H1 (cell line): Measurements from ENCODE around the gene GFPT1. TPM values are rescaled to one million over a fixed set of nuclear protein-coding genes. Genes with fewer than 3 reads are reported as not detected.

Experiments used
- CTCF ChIA-PET: fragments of 300-600 bp; sonication (Branson Sonifier 250); formaldehyde crosslinking; loops from one replicate; lab custom pipeline; 2021; ENCODE audit not compliant: partially characterized antibody; lab: Charles Lee
- POLR2A ChIA-PET: fragments of 300-600 bp; sonication (Branson Sonifier 250); formaldehyde crosslinking; loops from one replicate; lab custom pipeline; 2021; ENCODE audit warnings: inconsistent platforms; ENCODE audit not compliant: partially characterized antibody; lab: Charles Lee
- DNase-seq, 2 experiments: peaks; one replicate each; pipeline versions ENCODE4 v3.0.0 to v3.0.0-alpha.2; 2010 to 2022; ENCODE audit warnings: low spot score in 2 of 2, low read depth in 1 of 2, mixed read lengths in 1 of 2
- FAIRE-seq: peaks from 2 replicates; lab custom pipeline; 2011; peaks lifted over from hg19 to GRCh38; lab: Jason Lieb, UNC
- H2AFZ ChIP-seq: 2 replicates; pipeline ENCODE4 v1.8.1; 2012; ENCODE audit warnings: low read length, inconsistent platforms
- H2AK5ac ChIP-seq: 2 replicates; pipeline ENCODE4 v1.6.1; 2013; ENCODE audit warnings: low read depth, low read length
- H2BK120ac ChIP-seq: replicated peaks from 2 replicates; pipeline ENCODE3; 2013; ENCODE audit warnings: low read depth, low read length, inconsistent platforms
- H2BK12ac ChIP-seq: 2 replicates; pipeline ENCODE4 v1.6.1; 2013; ENCODE audit warnings: low read depth, low read length
- H2BK15ac ChIP-seq: 2 replicates; pipeline ENCODE4 v1.6.1; 2013; ENCODE audit warnings: low read length
- H2BK20ac ChIP-seq: 2 replicates; pipeline ENCODE4 v1.6.1; 2013; ENCODE audit warnings: low read length
- H2BK5ac ChIP-seq: 2 replicates; pipeline ENCODE4 v1.6.1; 2013; ENCODE audit warnings: low read depth, low read length
- H3K14ac ChIP-seq: 2 replicates; pipeline ENCODE4 v1.6.1; 2013; ENCODE audit warnings: inconsistent platforms; ENCODE audit not compliant: insufficient read length
- H3K18ac ChIP-seq: 2 replicates; pipeline ENCODE4 v1.6.1; 2013; ENCODE audit warnings: low read length; ENCODE audit errors: extremely low read depth
- H3K23ac ChIP-seq: 2 replicates; pipeline ENCODE4 v1.6.1; 2013; ENCODE audit warnings: inconsistent platforms; ENCODE audit not compliant: insufficient read length
- H3K23me2 ChIP-seq: 2 replicates; pipeline ENCODE4 v1.6.1; 2013; ENCODE audit warnings: low read depth, low read length
- H3K27ac ChIP-seq: 2 replicates; pipeline ENCODE4 v1.6.1; 2011; ENCODE audit warnings: low read depth, low read length, inconsistent platforms
- H3K27me3 ChIP-seq, 4 experiments: replicated peaks in 1 of 4; 1 replicate in 1 of 4; 2 replicates in 3 of 4; pipeline versions ENCODE4 v1.6.1 to v1.8.1; 2011 to 2013; ENCODE audit warnings: low read length in 3 of 4, mild to moderate bottlenecking in 3 of 4, inconsistent platforms in 2 of 4, mixed read lengths in 2 of 4, moderate library complexity in 1 of 4; ENCODE audit not compliant: control insufficient read depth in 3 of 4, insufficient read depth in 3 of 4; ENCODE audit errors: extremely low read depth in 1 of 4
- H3K36me3 ChIP-seq, 4 experiments: 2 replicates each; pipeline versions ENCODE4 v1.6.1 to v1.8.1; 2011 to 2013; ENCODE audit warnings: mild to moderate bottlenecking in 4 of 4, low read length in 3 of 4, moderate library complexity in 2 of 4, control low read depth in 1 of 4, inconsistent platforms in 1 of 4; ENCODE audit not compliant: insufficient read depth in 4 of 4, control insufficient read depth in 2 of 4
- H3K4ac ChIP-seq: replicated peaks from 2 replicates; pipeline ENCODE3; 2013; ENCODE audit warnings: low read length, low read depth, mixed read lengths, inconsistent platforms; ENCODE audit not compliant: insufficient read length
- H3K4me1 ChIP-seq, 4 experiments: replicated peaks in 1 of 4; 1 replicate in 1 of 4; 2 replicates in 3 of 4; pipeline versions ENCODE4 v1.6.1 to v1.8.1; 2011 to 2013; ENCODE audit warnings: low read length in 3 of 4, inconsistent platforms in 2 of 4, mixed read lengths in 1 of 4; ENCODE audit not compliant: insufficient read depth in 4 of 4, control insufficient read depth in 3 of 4
- H3K4me2 ChIP-seq, 2 experiments: 2 replicates each; pipeline versions ENCODE4 v1.6.1 to v1.8.1; 2011 to 2013; ENCODE audit warnings: low read depth in 2 of 2, low read length in 2 of 2, control low read depth in 1 of 2, inconsistent platforms in 1 of 2, mild to moderate bottlenecking in 1 of 2; ENCODE audit not compliant: insufficient read depth in 1 of 2
- H3K4me3 ChIP-seq, 4 experiments: fragments of 200-600, 300-600 bp in 1 of 4; sonication (generic), shearing (Covaris generic), sonication (Bioruptor Twin) in 1 of 4; 2 replicates each; pipeline versions ENCODE4 v1.5.1 to v1.8.1; 2011 to 2016; ENCODE audit warnings: low read length in 4 of 4, low read depth in 3 of 4, control low read depth in 2 of 4, inconsistent platforms in 2 of 4, mild to moderate bottlenecking in 2 of 4, mixed read lengths in 1 of 4, moderate library complexity in 1 of 4; ENCODE audit not compliant: insufficient read depth in 2 of 4; ENCODE audit errors: extremely low read depth in 1 of 4
- H3K56ac ChIP-seq: replicated peaks from 2 replicates; pipeline ENCODE3; 2013; ENCODE audit warnings: low read depth, mild to moderate bottlenecking, mixed read lengths, low read length, inconsistent platforms; ENCODE audit not compliant: insufficient read length
- H3K79me1 ChIP-seq: 2 replicates; pipeline ENCODE4 v1.6.1; 2013; ENCODE audit warnings: low read depth, low read length, control low read depth
- H3K79me2 ChIP-seq, 2 experiments: 2 replicates each; pipeline versions ENCODE4 v1.6.1 to v1.8.1; 2012 to 2013; ENCODE audit warnings: low read length in 2 of 2, mild to moderate bottlenecking in 2 of 2, inconsistent platforms in 1 of 2; ENCODE audit not compliant: insufficient read depth in 2 of 2, control insufficient read depth in 1 of 2
- H3K9ac ChIP-seq, 4 experiments: replicated peaks in 1 of 4; 1 replicate in 1 of 4; 2 replicates in 3 of 4; pipeline versions ENCODE4 v1.6.1 to v1.8.1; 2011 to 2013; ENCODE audit warnings: low read depth in 3 of 4, low read length in 3 of 4, control low read depth in 2 of 4, mild to moderate bottlenecking in 2 of 4, moderate library complexity in 2 of 4, inconsistent platforms in 1 of 4; ENCODE audit errors: extremely low read depth in 1 of 4
- H3K9me3 ChIP-seq, 2 experiments: 2 replicates each; pipeline versions ENCODE4 v1.6.1 to v1.8.1; 2012 to 2013; ENCODE audit warnings: mild to moderate bottlenecking in 2 of 2, moderate library complexity in 2 of 2, control low read depth in 1 of 2, inconsistent platforms in 1 of 2, low read depth in 1 of 2, low read length in 1 of 2, mixed read lengths in 1 of 2; ENCODE audit not compliant: insufficient read depth in 2 of 2
- H4K20me1 ChIP-seq, 2 experiments: replicated peaks in 1 of 2; 2 replicates each; pipeline versions ENCODE3 to v1.8.1; 2011 to 2013; ENCODE audit warnings: inconsistent platforms in 2 of 2, low read length in 2 of 2, mild to moderate bottlenecking in 1 of 2; ENCODE audit not compliant: insufficient read depth in 2 of 2, control insufficient read depth in 1 of 2
- H4K5ac ChIP-seq: 2 replicates; pipeline ENCODE4 v1.6.1; 2013; ENCODE audit warnings: low read length, low read depth, mixed read lengths, inconsistent platforms; ENCODE audit not compliant: insufficient read length
- H4K8ac ChIP-seq: 2 replicates; pipeline ENCODE4 v1.8.0; 2013; ENCODE audit warnings: mild to moderate bottlenecking, moderate library complexity, low read length, inconsistent platforms; ENCODE audit not compliant: insufficient read depth; ENCODE audit errors: extremely low read depth
- H4K91ac ChIP-seq: replicated peaks from 2 replicates; pipeline ENCODE3; 2013; ENCODE audit warnings: low read length, mixed read lengths, inconsistent platforms; ENCODE audit not compliant: insufficient read length
- BCL11A ChIP-seq, 2 experiments: IDR thresholded peaks; one replicate each; pipeline ENCODE4 v1.6.1; 2011; ENCODE audit warnings: low read depth in 2 of 2, low read length in 2 of 2, mild to moderate bottlenecking in 2 of 2
- BRCA1 ChIP-seq: IDR thresholded peaks from 2 replicates; pipeline ENCODE4 v1.6.1; 2012; ENCODE audit warnings: low read depth, low read length, improper control_type of control experiment
- CEBPB ChIP-seq: IDR thresholded peaks from 2 replicates; pipeline ENCODE4 v1.6.1; 2012; ENCODE audit warnings: low read depth, low read length
- RXRA ChIP-seq: IDR thresholded peaks from 2 replicates; pipeline ENCODE4 v1.6.1; 2011; ENCODE audit warnings: low read depth, mild to moderate bottlenecking, low read length, moderate library complexity; ENCODE audit not compliant: insufficient read depth
- SP1 ChIP-seq: IDR thresholded peaks from 2 replicates; pipeline ENCODE4 v1.6.1; 2011; ENCODE audit warnings: low read depth, low read length
- WGBS, 2 experiments: shearing (Covaris generic) in 1 of 2; methylation state at CpG; one replicate each; pipeline versions ENCODE4 v1.1.6 to v1.1.7; 2013 to 2015; ENCODE audit warnings: low lambda C conversion rate in 2 of 2, mixed read lengths in 2 of 2, inconsistent platforms in 1 of 2, low coverage in 1 of 2, missing lambda C conversion rate in 1 of 2; ENCODE audit not compliant: insufficient replicate concordance in 2 of 2, insufficient coverage in 1 of 2, insufficient read length in 1 of 2; ENCODE audit errors: extremely low coverage in 1 of 2, missing lambda C conversion rate in 1 of 2; 5-methylcytosine and 5-hydroxymethylcytosine counted together
- polyA plus RNA-seq, 7 experiments: library from polyadenylated mRNA; depleted of rRNA in 3 of 7; stranded (reverse) in 5 of 7; unstranded in 2 of 7; fragments of >200 nt in 5 of 7; fragments of 200-250 nt in 2 of 7; gene quantifications; 1 replicate in 5 of 7; 2 replicates in 1 of 7; 4 replicates in 1 of 7; pipeline versions ENCODE4 v1.2.1 to v1.2.3, GENCODE V29; 2011 to 2013; ENCODE audit warnings: missing spikeins in 2 of 7, mixed read lengths in 2 of 7
- total RNA-seq: library from RNA; stranded (reverse); fragmentation: NEBNext Ultra II Directional; extraction: Animal tissue kit (Norgen Biotek cat#: 25700); gene quantifications from 2 replicates; pipeline ENCODE4 v1.2.1, GENCODE V29; 2021

GFPT1 gene
- total and polyA plus RNA-seq, 2 of the 8 experiments (the other 6 are each of a cell fraction or from before 2014, with no cell fraction given), result 13.3 to 76.2 TPM

GRCh38 chr2:69395866-69396265, 8.8 kb upstream of the GFPT1 start:
- TF ChIP-seq BRCA1, result no peak
- no peak for TF ChIP-seq RXRA
- no peak for TF ChIP-seq BCL11A (IDR thresholded peaks at IDR 0.05; ENCODE audit: low read depth in 2 of 2, low read length in 2 of 2)
- no peak for TF ChIP-seq SP1
- no peak for TF ChIP-seq CEBPB
- H3K27ac ChIP-seq, result no peak overlapping the region
- no peak overlapping the region for H2AFZ ChIP-seq
- no peak overlapping the region for H2BK120ac ChIP-seq
- H3K23ac ChIP-seq, result no peak overlapping the region
- H2BK20ac ChIP-seq, result no peak overlapping the region
- POLR2A ChIA-PET, result no interaction called here
- no peak overlapping the region for H3K4me3 ChIP-seq
- 93% methylated on average over 1 of the region's 1 CpG; no CpG with 5 or more reads in 1 of the 2 experiments for WGBS, 2 experiments
- H4K20me1 ChIP-seq, result no peaks in the 10 kb centered on the region
- H3K79me1 ChIP-seq, result no peaks in the 10 kb centered on the region
- H2BK5ac ChIP-seq, result no peak overlapping the region
- H3K4me2 ChIP-seq, result no peak overlapping the region
- H4K8ac ChIP-seq, result no peak overlapping the region
- H3K9me3 ChIP-seq, result no peaks in the 10 kb centered on the region
- H4K5ac ChIP-seq, result no peak overlapping the region
- no peak overlapping the region for H2BK12ac ChIP-seq
- H3K79me2 ChIP-seq, result no peaks in the 10 kb centered on the region
- no peaks in the 10 kb centered on the region for H3K27me3 ChIP-seq
- DNase-seq, result no peak
- CTCF ChIA-PET, result interaction anchor here (0.9 to 2.1 kb wide), 2 partner anchors 20 to 29 kb away, joined by 3 to 5 read pairs; no protein-coding TSS in a partner anchor
- no peak overlapping the region for H3K56ac ChIP-seq
- no peaks in the 10 kb centered on the region; a peak in 1 of 7 replicates for H3K4me1 ChIP-seq
- no peak overlapping the region for H3K14ac ChIP-seq
- FAIRE-seq, result no peak
- no peak overlapping the region for H2AK5ac ChIP-seq
- H3K18ac ChIP-seq, result no peak overlapping the region
- no peak overlapping the region for H2BK15ac ChIP-seq
- no peak overlapping the region for H4K91ac ChIP-seq
- no peak overlapping the region for H3K9ac ChIP-seq
- peaks cover 0 to 9% (median 5%) of the 10 kb centered on the region in 4 experiments; a peak in 3 of 8 replicates for H3K36me3 ChIP-seq
- H3K23me2 ChIP-seq, result no peaks in the 10 kb centered on the region
- H3K4ac ChIP-seq, result no peak overlapping the region
